Measurements from ENCODE around the gene PCK2.

The PCK2 gene

DNA sequence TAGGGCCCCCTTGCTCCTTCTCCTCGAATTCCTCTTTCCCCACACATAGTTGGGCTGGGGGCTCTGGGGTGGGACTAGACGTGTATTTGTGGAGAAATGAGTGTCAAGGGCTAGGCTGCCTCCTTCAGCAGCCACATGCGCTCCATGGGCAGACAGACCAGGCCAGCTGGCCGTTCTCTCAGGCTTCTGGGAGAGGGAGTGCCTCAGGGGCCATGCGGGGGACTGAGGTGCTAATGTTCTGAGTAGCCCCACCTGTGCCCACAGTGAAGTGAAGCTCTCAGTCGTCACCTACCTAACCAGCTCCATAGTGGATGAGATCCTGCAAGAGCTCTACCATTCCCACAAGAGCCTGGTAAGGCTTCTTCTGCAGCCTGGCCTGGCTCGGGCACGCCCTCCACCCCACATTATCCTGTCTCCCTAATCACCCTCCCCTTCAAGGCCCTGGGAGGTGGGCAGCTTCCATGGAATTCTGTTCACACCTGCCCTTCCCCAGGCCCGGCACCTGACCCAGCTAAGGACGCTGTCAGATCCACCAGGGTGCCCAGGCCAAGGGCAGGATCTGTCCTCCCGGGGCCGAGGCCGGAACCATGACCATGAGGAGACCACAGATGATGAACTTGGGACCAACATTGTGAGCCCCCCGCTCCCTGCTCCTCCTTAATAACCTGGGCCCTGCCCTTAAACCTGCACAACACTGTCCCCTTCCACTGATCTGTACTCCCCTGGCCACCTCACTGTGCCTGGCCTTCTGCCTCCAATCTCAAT, 31.7 kb upstream of the PCK2 start:
- DNase-seq (ENCODE audit: low spot score): no peak
- TF ChIP-seq, protein P1, sequence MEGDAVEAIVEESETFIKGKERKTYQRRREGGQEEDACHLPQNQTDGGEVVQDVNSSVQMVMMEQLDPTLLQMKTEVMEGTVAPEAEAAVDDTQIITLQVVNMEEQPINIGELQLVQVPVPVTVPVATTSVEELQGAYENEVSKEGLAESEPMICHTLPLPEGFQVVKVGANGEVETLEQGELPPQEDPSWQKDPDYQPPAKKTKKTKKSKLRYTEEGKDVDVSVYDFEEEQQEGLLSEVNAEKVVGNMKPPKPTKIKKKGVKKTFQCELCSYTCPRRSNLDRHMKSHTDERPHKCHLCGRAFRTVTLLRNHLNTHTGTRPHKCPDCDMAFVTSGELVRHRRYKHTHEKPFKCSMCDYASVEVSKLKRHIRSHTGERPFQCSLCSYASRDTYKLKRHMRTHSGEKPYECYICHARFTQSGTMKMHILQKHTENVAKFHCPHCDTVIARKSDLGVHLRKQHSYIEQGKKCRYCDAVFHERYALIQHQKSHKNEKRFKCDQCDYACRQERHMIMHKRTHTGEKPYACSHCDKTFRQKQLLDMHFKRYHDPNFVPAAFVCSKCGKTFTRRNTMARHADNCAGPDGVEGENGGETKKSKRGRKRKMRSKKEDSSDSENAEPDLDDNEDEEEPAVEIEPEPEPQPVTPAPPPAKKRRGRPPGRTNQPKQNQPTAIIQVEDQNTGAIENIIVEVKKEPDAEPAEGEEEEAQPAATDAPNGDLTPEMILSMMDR (IDR thresholded peaks at IDR 0.05; ENCODE audit: extremely low read depth, insufficient read depth, missing control alignments): no peak
- in situ Hi-C loops (cut with MboI; ENCODE audit: low pct_unique_long_range_greater_than_20kb, low sequenced_read_pairs, unreplicated experiment): no loop called here

DNA sequence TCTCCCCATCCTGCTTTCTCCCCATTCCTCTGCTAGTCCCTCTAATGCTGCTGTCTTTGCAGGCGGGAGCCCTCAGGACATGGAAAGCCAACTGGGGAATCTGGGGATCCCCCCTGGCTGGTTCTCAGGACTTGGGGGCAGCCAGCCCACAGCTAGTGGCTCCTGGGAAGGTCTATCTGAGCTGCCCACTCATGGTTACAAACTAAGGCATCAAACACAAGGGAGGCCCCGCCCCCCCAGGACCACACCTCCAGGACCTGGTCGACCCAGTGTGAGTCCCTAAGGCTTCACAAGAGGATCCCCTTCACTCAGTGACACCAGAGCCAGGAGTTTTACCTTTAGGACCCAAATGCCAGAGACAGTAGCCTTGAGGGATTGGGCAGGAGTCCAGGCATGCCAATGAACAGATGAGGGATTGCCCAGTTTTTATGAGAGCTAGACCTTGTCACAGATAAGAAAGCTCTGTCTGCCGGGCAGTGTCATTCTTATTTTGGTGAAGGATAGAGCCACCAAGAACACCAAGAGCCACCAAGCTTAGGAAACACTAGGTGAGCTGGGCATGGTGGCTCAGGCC, 30.8 kb upstream of the PCK2 start:
- no peak for DNase-seq (ENCODE audit: low spot score)
- TF ChIP-seq, protein P1 (IDR thresholded peaks at IDR 0.05; ENCODE audit: extremely low read depth, insufficient read depth, missing control alignments): no peak
- in situ Hi-C loops (cut with MboI; ENCODE audit: low pct_unique_long_range_greater_than_20kb, low sequenced_read_pairs, unreplicated experiment): no loop called here

DNA sequence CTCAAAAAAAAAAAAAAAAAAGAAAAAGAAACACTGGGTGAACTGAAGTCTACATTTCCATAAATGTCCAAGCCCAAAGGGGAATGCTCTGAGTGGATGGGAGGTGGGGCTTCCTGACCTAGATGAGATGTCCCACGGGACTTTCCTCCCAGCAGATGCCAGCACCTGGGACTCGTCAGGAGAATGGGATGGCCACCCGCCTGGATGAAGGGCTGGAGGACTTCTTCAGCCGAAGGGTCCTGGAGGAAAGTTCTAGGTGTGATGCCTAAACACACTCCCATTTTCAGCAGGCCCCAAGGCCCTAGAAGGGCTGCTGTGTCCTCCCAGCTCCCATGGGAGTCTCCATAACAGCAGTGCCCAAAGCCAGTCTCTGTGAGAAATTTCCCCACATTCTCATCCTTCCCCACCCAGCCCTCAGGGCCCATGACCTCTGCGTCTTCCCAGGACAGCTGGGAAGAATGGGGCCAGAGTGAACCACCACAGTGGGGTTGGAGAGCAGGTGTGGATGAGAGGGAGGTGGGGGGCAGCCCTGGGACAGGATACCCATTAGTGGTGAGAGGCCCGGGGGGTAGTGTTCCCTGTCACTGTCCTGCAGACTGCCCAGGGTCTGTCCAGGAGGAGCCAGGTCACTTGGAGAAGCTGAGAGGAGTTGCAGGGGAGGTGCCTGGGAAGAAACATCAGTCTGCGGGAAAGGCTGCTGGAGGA, 29.9 kb upstream of the PCK2 start:
- in situ Hi-C loops (cut with MboI; ENCODE audit: low pct_unique_long_range_greater_than_20kb, low sequenced_read_pairs, unreplicated experiment): no loop called here
- no peak for DNase-seq (ENCODE audit: low spot score)
- TF ChIP-seq, protein P1 (IDR thresholded peaks at IDR 0.05; ENCODE audit: extremely low read depth, insufficient read depth, missing control alignments): no peak

DNA sequence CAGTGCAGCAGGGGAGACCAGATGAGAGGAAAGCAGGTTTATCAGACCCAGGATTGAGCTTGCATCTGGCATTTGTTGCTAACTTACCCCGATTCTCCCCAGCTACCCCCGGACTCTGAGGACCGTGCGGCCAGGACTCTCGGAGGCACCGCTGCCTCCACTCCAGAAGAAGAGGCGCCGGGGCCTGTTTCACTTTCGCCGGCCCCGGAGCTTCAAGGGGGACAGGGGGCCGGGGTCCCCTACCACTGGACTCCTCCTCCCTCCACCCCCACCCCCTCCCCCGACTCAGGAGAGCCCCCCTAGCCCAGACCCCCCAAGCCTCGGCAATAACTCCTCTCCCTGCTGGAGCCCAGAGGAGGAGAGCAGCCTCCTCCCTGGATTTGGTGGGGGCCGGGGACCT, 29.3 kb upstream of the PCK2 start:
- in situ Hi-C loops (cut with MboI; ENCODE audit: low pct_unique_long_range_greater_than_20kb, low sequenced_read_pairs, unreplicated experiment): no loop called here
- DNase-seq (ENCODE audit: low spot score): no peak
- TF ChIP-seq, protein P1 (IDR thresholded peaks at IDR 0.05; ENCODE audit: extremely low read depth, insufficient read depth, missing control alignments): no peak

DNA sequence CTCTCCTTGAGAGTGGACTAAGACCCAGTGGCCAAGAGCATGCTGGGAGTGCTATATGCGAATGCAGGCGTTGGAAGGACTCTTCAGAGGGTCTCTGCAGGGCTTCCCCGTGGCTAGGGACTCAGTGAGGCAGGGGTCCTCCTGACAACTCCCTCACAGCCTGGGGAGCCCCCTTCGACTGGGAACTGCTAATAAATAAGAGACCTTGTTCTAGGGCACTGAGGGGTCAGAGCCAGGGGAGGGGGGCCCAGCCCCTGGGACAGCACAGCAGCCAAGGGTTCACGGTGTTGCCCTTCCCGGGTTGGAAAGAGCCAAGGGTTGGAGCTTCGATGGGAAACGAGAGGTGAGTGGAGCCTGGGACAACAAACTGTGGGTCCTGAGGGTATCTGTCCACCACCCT, 28.7 kb upstream of the PCK2 start:
- DNase-seq (ENCODE audit: low spot score): no peak
- TF ChIP-seq, protein P1 (IDR thresholded peaks at IDR 0.05; ENCODE audit: extremely low read depth, insufficient read depth, missing control alignments): no peak
- in situ Hi-C loops (cut with MboI; ENCODE audit: low pct_unique_long_range_greater_than_20kb, low sequenced_read_pairs, unreplicated experiment): no loop called here

DNA sequence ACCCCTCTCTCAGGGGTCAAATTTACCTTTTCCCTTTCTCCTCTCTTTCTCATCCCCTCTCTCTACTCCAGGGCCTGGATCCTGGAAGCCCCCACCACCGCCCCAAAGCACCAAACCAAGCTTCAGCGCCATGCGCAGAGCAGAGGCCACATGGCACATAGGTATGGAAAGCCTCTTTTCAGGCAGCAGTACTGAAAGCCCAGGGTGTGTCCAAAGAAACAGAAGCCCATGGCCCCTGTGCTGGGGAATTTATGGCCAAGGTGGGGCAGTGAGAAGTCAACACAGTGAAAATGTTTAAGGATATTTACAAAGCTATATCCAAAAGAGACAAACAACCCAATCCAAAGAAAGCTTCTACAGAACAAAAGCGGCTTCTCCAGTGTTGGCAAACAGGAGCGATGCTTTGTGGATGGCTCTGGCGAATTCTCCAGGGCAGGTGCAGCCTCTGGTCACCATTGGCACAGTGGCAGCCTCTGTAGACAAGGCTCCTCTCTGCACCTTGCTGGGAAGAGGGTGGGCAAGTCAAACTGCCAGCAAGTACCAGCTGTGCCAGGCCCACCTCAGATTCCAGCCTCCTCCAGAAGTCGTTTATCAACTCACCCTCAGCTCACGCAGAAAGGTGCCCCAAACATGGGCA, 27.5 kb upstream of the PCK2 start:
- DNase-seq (ENCODE audit: low spot score): no peak
- TF ChIP-seq, protein P1 (IDR thresholded peaks at IDR 0.05; ENCODE audit: extremely low read depth, insufficient read depth, missing control alignments): no peak
- in situ Hi-C loops (cut with MboI; ENCODE audit: low pct_unique_long_range_greater_than_20kb, low sequenced_read_pairs, unreplicated experiment): no loop called here
